Glutamatergic neuron (in vitro differentiated cells): ENCODE results near the gene TGFBI. TPM values are rescaled to one million over a fixed set of nuclear protein-coding genes. Genes with fewer than 3 reads are reported as not detected.

Experiments used
- DNase-seq: peaks from one replicate; pipeline ENCODE4 v3.0.0; 2022
- H3K27ac Mint-ChIP-seq: one replicate; pipeline ENCODE4 v1.8.0; 2020; ENCODE audit warnings: mild to moderate bottlenecking, mixed read lengths, inconsistent platforms; ENCODE audit not compliant: unreplicated experiment
- H3K27me3 Mint-ChIP-seq: one replicate; pipeline ENCODE4 v1.8.0; 2020; ENCODE audit warnings: mild to moderate bottlenecking, moderate library complexity, mixed read lengths, inconsistent platforms; ENCODE audit not compliant: unreplicated experiment
- H3K36me3 Mint-ChIP-seq: one replicate; pipeline ENCODE4 v1.8.0; 2020; ENCODE audit warnings: mild to moderate bottlenecking, mixed read lengths, inconsistent platforms; ENCODE audit not compliant: unreplicated experiment
- H3K4me1 Mint-ChIP-seq: one replicate; pipeline ENCODE4 v1.8.0; 2020; ENCODE audit warnings: mild to moderate bottlenecking, low read depth, mixed read lengths, inconsistent platforms; ENCODE audit not compliant: unreplicated experiment
- H3K4me3 Mint-ChIP-seq: one replicate; pipeline ENCODE4 v1.8.0; 2020; ENCODE audit warnings: mild to moderate bottlenecking, mixed read lengths, inconsistent platforms; ENCODE audit not compliant: unreplicated experiment
- H3K9me3 Mint-ChIP-seq: one replicate; pipeline ENCODE4 v1.8.0; 2020; ENCODE audit warnings: mild to moderate bottlenecking, moderate library complexity, mixed read lengths, inconsistent platforms; ENCODE audit not compliant: unreplicated experiment
- CTCF ChIP-seq: fragments of 200-600 bp; sonication (generic); IDR thresholded peaks from one replicate; pipeline ENCODE4 v1.5.0; 2021; ENCODE audit not compliant: partially characterized antibody, unreplicated experiment
- total RNA-seq: library from RNA; stranded (reverse); fragmentation: NEBNext Ultra II Directional; extraction: Animal tissue kit (Norgen Biotek cat#: 25700); gene quantifications from one replicate; pipeline ENCODE4 v1.2.1, GENCODE V29; 2021; ENCODE audit not compliant: unreplicated experiment

Gene TGFBI
- total RNA-seq, 1 donor from 2014 or later = 2.3 TPM

- no peak for TF ChIP-seq CTCF
- Mint-ChIP-seq H3K4me1 (no peaks in the 10 kb centered on the region), H3K4me3 (no peak overlapping the region)
Measured at GRCh38 chr5:136033234-136033633, 4.4 kb downstream of the TGFBI start.

DNA sequence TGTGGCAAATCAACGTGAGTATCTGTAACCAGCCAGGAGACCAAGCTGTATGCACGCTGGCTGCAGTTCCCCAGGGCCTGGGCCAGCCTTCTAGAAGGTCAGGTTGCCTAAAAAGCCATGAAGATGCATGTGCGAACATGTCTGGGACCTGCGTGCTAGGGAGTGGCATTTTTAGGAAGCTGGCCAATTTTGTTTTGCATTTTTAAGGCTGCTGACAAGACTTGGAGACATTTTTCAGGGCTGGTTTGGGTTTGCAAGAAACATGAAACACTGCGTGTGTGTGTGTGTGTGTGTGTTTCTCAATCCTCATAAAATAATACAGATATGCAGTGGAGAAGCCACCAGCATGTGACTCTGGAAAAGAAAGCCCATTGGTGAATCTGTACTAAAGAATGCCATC is 5.1 kb downstream of the TGFBI start:
- no peak for DNase-seq
- peaks cover 3% of the 10 kb centered on the region for H3K27me3 Mint-ChIP-seq
- H3K4me3 Mint-ChIP-seq = no peak overlapping the region
- TF ChIP-seq CTCF = no peak
- H3K36me3 Mint-ChIP-seq = no peaks in the 10 kb centered on the region
- no peaks in the 10 kb centered on the region for H3K4me1 Mint-ChIP-seq
- H3K9me3 Mint-ChIP-seq = peaks cover 5% of the 10 kb centered on the region
- no peak overlapping the region for H3K27ac Mint-ChIP-seq

More at GRCh38 chr5:136033234-136033633, 4.4 kb downstream of the TGFBI start:
- no peak for DNase-seq
- Mint-ChIP-seq H3K27me3 (peaks cover 3% of the 10 kb centered on the region), H3K27ac (no peak overlapping the region), H3K9me3 (peaks cover 2% of the 10 kb centered on the region), H3K36me3 (no peaks in the 10 kb centered on the region)

DNA sequence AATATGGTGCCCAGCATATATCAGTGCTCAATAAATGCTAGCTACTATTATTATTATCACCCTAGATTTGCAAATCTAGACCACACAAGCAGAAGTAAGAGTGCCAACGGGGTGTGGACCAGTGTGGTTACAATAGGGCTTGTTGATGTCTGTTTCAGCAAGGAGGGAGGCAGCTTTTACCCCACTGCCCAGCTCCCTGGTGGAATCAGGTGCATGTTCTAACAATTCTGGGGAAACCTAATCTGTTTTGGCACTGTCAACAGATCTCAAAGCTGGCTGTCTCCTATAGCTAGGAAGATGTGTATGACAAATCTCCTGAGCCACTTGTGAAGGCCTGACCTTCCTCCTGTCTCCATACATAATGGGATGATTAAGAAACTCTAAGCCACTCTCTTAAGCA is 5.7 kb downstream of the TGFBI start:
- no peak overlapping the region for H3K4me3 Mint-ChIP-seq
- TF ChIP-seq CTCF = no peak
- H3K27ac Mint-ChIP-seq = no peak overlapping the region
- no peaks in the 10 kb centered on the region for H3K4me1 Mint-ChIP-seq
- H3K27me3 Mint-ChIP-seq = peaks cover 3% of the 10 kb centered on the region
- no peaks in the 10 kb centered on the region for H3K36me3 Mint-ChIP-seq
- H3K9me3 Mint-ChIP-seq = peaks cover 5% of the 10 kb centered on the region
- DNase-seq = no peak

DNA sequence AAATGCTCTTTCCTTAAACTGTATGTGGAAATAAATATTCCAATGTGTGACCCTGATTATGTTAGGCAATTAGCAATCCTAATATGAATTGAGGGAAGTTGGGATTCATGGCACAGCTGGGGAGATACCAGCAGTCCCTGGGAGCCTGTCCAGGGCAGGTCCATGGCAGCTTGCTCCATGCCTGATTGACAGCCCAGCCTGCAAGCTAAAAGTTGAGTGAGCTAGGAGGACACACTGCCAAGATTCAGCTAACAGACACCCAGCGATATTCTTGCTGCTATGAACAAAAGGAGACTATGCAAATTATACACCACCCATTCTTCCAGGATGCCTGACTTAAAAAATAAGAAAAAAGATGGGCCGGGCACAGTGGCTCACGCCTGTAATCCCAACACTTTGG is 6.2 kb downstream of the TGFBI start:
- Mint-ChIP-seq H3K27ac (no peak overlapping the region), H3K9me3 (peaks cover 5% of the 10 kb centered on the region), H3K27me3 (peaks cover 3% of the 10 kb centered on the region), H3K4me3 (no peak overlapping the region), H3K4me1 (no peaks in the 10 kb centered on the region), H3K36me3 (no peaks in the 10 kb centered on the region)
- no peak for DNase-seq
- no peak for TF ChIP-seq CTCF

GRCh38 chr5:136035837-136036236 is 7.0 kb downstream of the TGFBI start:
- no peak for TF ChIP-seq CTCF
- Mint-ChIP-seq H3K4me1 (no peaks in the 10 kb centered on the region), H3K4me3 (no peak overlapping the region), H3K27me3 (no peaks in the 10 kb centered on the region), H3K36me3 (no peaks in the 10 kb centered on the region), H3K27ac (no peak overlapping the region), H3K9me3 (peaks cover 5% of the 10 kb centered on the region)
- DNase-seq = no peak
